T-helper 1 cell (primary cell): ENCODE data around the gene ANKRD12.
"Not testable (repeated sequence)": the region's sequence is repeated elsewhere in the genome, so short reads cannot be mapped to it uniquely, and the experiment has no call there.

Experiments
- DNase-seq, 5 donors: peaks; one replicate each; pipeline ENCODE4 v3.0.0-alpha.2; 2012 to 2020
- total RNA-seq, 4 donors: gene quantifications; one replicate each; lab custom pipeline; 2026; lab: John Stamatoyannopoulos, UW

The ANKRD12 gene
- 299 to 331 (median 325) reads per million in 4 donors for total RNA-seq

GRCh38 chr18:9136315-9137155, at the start of gene ANKRD12:
Gene ANKRD12, plus strand, starts transcription at chr18:9136781. Its CDS starts 45,652 bp downstream, at chr18:9182433.
- peak; percentile 94 to 99 (median 98) for DNase-seq

GRCh38 chr18:9087144-9087543, 49.4 kb upstream of the ANKRD12 start:
- DNase-seq = no peak

- DNase-seq = no peak
Measured at GRCh38 chr18:9088252-9088651, 48.3 kb upstream of the ANKRD12 start.

- not testable (repeated sequence) for DNase-seq
Measured at GRCh38 chr18:9088727-9089126, 47.9 kb upstream of the ANKRD12 start.

- DNase-seq = peak in 1 of 5 donors; percentile 38
Measured at GRCh38 chr18:9090578-9090977, 46.0 kb upstream of the ANKRD12 start.

GRCh38 chr18:9091066-9091476, 45.5 kb upstream of the ANKRD12 start:
- peak in 4 of 5 donors; percentile 16 to 90 (median 28) for DNase-seq

GRCh38 chr18:9092665-9093064, 43.9 kb upstream of the ANKRD12 start:
- no peak for DNase-seq

GRCh38 chr18:9093109-9093508, 43.5 kb upstream of the ANKRD12 start:
- DNase-seq = not testable (repeated sequence)

GRCh38 chr18:9094307-9095226, 42.0 kb upstream of the ANKRD12 start:
- DNase-seq = peak in 1 of 5 donors; percentile 88

GRCh38 chr18:9095297-9096006, 41.1 kb upstream of the ANKRD12 start:
- DNase-seq = peak in 3 of 5 donors; percentile 11 to 88 (median 42)

GRCh38 chr18:9096007-9096371, 40.6 kb upstream of the ANKRD12 start:
- no peak for DNase-seq

- no peak for DNase-seq
Measured at GRCh38 chr18:9096685-9097084, 39.9 kb upstream of the ANKRD12 start.

- DNase-seq = no peak
Measured at GRCh38 chr18:9097349-9097748, 39.2 kb upstream of the ANKRD12 start.

- DNase-seq = no peak
Measured at GRCh38 chr18:9100796-9101195, 35.8 kb upstream of the ANKRD12 start.

- peak in 1 of 5 donors; percentile 81 for DNase-seq
Measured at GRCh38 chr18:9101730-9102507, 34.7 kb upstream of the ANKRD12 start.

- peak; percentile 93 to 98 (median 95) for DNase-seq
Measured at GRCh38 chr18:9102508-9103375, 33.8 kb upstream of the ANKRD12 start, which contains the start of gene NDUFV2. Gene NDUFV2, plus strand, starts transcription at chr18:9102699. Its CDS starts 45 bp downstream, at chr18:9102744.

GRCh38 chr18:9103376-9103873, 33.2 kb upstream of the ANKRD12 start:
- no peak for DNase-seq

GRCh38 chr18:9104244-9104901, 32.2 kb upstream of the ANKRD12 start:
- no peak for DNase-seq

GRCh38 chr18:9105420-9105819, 31.2 kb upstream of the ANKRD12 start:
- no peak for DNase-seq

- DNase-seq = no peak
Measured at GRCh38 chr18:9106094-9106493, 30.5 kb upstream of the ANKRD12 start.
